RWPE2 (cell line): ENCODE results near the gene TRIM47.

ENCODE experiments used
- ATAC-seq: fragments of 200-7000 bp; cut with Tn5 transposase; 3 replicates; pipeline ENCODE4 v1.9.1; 2021; ENCODE audit warnings: low read depth
- DNase-seq: peaks from one replicate; pipeline ENCODE4 v3.0.0-alpha.2; 2020; ENCODE audit warnings: low spot score
- H3K27ac ChIP-seq: fragments of 450-650 bp; 2 replicates; pipeline ENCODE4 v1.5.1; 2017; ENCODE audit warnings: mild to moderate bottlenecking; ENCODE audit not compliant: poor library complexity, severe bottlenecking
- H3K27me3 ChIP-seq: fragments of 250-450 bp; sonication (Bioruptor Pico); 2 replicates; pipeline ENCODE4 v1.5.1; 2021; ENCODE audit warnings: mild to moderate bottlenecking, moderate library complexity; ENCODE audit not compliant: insufficient read depth, poor library complexity, severe bottlenecking
- H3K36me3 ChIP-seq: fragments of 250-450 bp; sonication (Bioruptor Pico); 2 replicates; pipeline ENCODE4 v1.5.1; 2020; ENCODE audit warnings: low read depth, mild to moderate bottlenecking, moderate library complexity
- H3K4me1 ChIP-seq: fragments of 250-450 bp; sonication (Bioruptor Pico); 2 replicates; pipeline ENCODE4 v1.5.1; 2021; ENCODE audit warnings: mild to moderate bottlenecking, moderate library complexity; ENCODE audit not compliant: insufficient read depth, poor library complexity, severe bottlenecking
- H3K4me3 ChIP-seq: fragments of 250-450 bp; sonication (Bioruptor Pico); 2 replicates; pipeline ENCODE4 v1.5.1; 2021; ENCODE audit warnings: mild to moderate bottlenecking, moderate library complexity; ENCODE audit not compliant: severe bottlenecking
- H3K9me3 ChIP-seq: fragments of 250-450 bp; sonication (Bioruptor Pico); 2 replicates; pipeline ENCODE4 v1.5.1; 2021; ENCODE audit warnings: mild to moderate bottlenecking, moderate library complexity; ENCODE audit not compliant: severe bottlenecking
- CTCF ChIP-seq: fragments of 450-650 bp; IDR thresholded peaks from one replicate; pipeline ENCODE4 v1.5.1; 2017; ENCODE audit warnings: mild to moderate bottlenecking, moderate library complexity; ENCODE audit not compliant: poor library complexity, severe bottlenecking

TRIM47 gene

DNA sequence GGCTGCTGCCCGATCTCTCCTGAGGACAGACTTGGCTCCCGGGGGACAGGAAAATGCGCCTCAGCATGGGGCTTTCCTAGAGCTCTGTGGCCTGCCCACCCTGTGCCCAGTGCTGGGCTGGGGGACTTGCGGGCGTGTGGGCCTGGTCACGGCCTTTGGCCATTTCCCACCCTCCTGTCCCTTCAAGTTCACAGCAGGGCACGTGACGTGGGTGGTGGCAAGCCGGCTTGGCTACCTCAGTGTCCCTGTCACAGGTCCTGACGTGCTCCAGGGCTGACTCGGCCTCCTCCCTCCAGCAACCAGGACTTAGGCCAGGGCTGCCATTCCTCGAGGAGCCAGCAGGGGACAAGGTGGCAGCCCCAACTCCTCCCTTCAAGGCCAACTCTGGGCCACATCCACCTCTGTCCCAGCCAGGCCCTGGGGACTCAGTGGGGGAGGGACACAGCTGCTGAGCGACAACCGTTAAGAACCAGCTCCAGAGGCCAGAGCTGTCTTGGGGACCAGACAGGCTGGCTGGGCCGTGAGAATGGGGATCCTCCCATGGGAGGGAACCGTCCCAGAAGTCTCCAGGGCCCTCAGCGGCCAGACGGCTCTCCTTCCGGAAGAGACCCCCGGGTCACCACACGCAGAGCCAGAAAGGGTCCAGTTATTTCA lies 33.2 kb downstream of the TRIM47 start:
- ATAC-seq: peak; percentile 71
- H3K27ac ChIP-seq: peak overlapping the region; percentile 73
- peak; percentile 80 for DNase-seq

GRCh38 chr17:75844530-75845057 lies 33.8 kb downstream of the TRIM47 start:
- DNase-seq (peak; percentile 81), ATAC-seq (peak; percentile 56)
- peaks cover 42% of the 10 kb centered on the region for H3K36me3 ChIP-seq
- no peak overlapping the region for H3K4me3 ChIP-seq
- H3K9me3 ChIP-seq: no peaks in the 10 kb centered on the region
- no peak for TF ChIP-seq CTCF
- peak overlapping the region; percentile 73 for H3K27ac ChIP-seq
- H3K4me1 ChIP-seq: peaks cover 18% of the 10 kb centered on the region
- H3K27me3 ChIP-seq: no peaks in the 10 kb centered on the region

More for the DNA sequence above, 33.2 kb downstream of the TRIM47 start:
- peak; percentile 77 for TF ChIP-seq CTCF
- H3K4me3 ChIP-seq: no peak overlapping the region
- H3K9me3 ChIP-seq: no peaks in the 10 kb centered on the region
- H3K27me3 ChIP-seq: no peaks in the 10 kb centered on the region
- H3K4me1 ChIP-seq: peaks cover 18% of the 10 kb centered on the region
- peaks cover 46% of the 10 kb centered on the region for H3K36me3 ChIP-seq

DNA sequence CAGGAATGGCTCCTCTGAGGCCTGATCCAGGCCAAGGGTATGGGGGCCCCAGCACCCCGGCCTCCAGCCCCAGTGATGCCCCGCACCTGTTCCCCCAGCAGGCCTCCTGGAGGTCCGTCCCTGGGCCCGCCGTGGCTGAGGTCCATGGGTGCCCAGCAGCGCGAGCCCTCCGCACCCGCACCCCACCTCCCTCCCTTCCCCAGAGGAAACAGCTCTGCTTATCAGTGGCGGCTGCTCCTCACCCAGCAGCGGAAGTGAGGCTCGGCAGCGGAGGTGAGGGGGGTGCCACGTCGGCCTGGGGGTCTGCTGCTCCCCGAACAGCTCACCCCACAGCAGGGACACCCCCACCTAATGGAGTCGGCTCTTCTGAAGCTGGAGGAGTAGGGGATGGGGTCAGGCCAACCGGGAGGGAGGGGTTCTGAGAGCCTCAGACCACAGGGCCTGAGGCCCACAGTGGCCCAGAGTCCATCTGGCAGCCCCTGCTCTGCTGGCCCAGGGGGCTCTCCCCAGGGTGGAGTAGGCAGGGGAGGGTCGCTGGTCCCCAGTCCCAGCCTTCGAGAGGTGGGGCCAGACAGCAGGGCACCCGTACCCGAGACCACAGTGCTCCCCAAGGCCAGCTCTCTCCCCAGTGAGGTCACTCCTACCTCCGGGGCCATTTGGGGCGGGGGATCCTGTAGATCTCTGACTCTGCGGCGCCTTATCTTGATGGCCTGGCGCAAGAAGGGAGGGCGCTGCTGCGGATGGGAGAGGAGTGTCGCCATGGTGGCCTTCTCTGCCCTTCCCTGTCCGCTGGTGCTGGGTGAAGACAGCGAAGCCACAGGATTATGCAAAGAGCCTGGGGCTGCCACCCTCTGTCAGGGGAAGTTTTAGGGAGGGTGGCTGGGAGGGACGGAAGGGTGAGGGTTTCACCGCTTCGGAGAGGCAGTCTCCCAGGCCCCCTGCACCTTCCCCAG lies 34.5 kb downstream of the TRIM47 start, which contains the start of gene UNC13D:
UNC13D (minus strand) TSS at position 828 of the 953 bp plus-strand sequence; CDS start at position 761, 67 bp downstream.
- peaks cover 18% of the 10 kb centered on the region for H3K4me1 ChIP-seq
- H3K27me3 ChIP-seq: no peaks in the 10 kb centered on the region
- no peaks in the 10 kb centered on the region for H3K9me3 ChIP-seq
- peak; percentile 6 for ATAC-seq
- H3K4me3 ChIP-seq: no peak within 1 kb of the TSS
- peak; percentile 66 for DNase-seq
- no peak for TF ChIP-seq CTCF
- peak within 1 kb of the TSS; percentile 73 for H3K27ac ChIP-seq
- peaks cover 34% of the 10 kb centered on the region for H3K36me3 ChIP-seq

GRCh38 chr17:75842963-75843576 lies 35.3 kb downstream of the TRIM47 start:
- TF ChIP-seq CTCF: no peak
- no peak for DNase-seq
- no peaks in the 10 kb centered on the region for H3K27me3 ChIP-seq
- peaks cover 27% of the 10 kb centered on the region for H3K36me3 ChIP-seq
- no peak for ATAC-seq
- peaks cover 18% of the 10 kb centered on the region for H3K4me1 ChIP-seq
- no peak overlapping the region for H3K4me3 ChIP-seq
- H3K27ac ChIP-seq: no peak overlapping the region
- H3K9me3 ChIP-seq: no peaks in the 10 kb centered on the region
